ENCODE measurements around the gene OR11L1.

OR11L1 gene

DNA sequence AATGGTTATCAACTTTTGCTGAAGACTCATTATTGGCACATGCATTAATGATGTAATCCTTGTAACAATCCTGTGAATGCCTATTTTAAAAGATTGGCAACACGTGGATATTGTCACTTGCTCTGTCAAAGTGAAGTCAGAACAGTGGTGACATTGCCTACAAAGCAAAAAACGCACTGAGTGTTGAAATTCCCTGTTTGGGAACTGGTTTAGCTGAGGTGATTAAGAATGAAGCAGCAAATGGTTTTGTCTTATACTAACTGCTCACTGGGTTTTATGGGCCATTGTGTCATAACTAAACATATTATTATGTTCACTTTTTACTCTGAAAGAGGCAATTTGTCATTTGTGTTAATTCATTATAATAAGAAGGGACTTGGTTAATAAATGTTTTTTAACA lies 29.1 kb downstream of the OR11L1 start:
- no peak for DNase-seq (ENCODE audit: low spot score)

DNA sequence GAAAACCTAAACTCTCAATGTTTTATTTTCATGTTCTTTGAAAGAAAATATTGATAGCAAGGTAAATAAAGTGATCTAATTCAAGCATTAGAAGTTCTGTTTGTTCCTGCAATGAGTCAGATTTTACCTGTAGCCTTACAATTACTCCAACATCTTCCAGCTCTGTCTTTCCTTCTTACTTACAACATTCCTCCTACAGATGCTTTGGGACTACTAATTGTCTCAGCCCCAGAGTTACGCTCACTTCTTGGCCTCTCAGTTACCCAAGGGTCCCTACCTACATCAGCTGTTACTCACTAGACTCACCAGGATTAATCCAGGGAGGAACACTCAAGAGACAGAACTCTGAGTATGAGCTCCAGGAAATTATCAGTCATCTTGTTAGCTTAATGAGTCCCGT lies 44.2 kb downstream of the OR11L1 start:
- no peak for DNase-seq (ENCODE audit: low spot score)

Measured in GM03348 (cell line).